ENCODE data around the gene NUP107. TPM values are rescaled to one million over a fixed set of nuclear protein-coding genes. Genes with fewer than 3 reads are reported as not detected.

The NUP107 gene
- total RNA-seq, 1 donor from 2014 or later = 76.6 TPM

DNA sequence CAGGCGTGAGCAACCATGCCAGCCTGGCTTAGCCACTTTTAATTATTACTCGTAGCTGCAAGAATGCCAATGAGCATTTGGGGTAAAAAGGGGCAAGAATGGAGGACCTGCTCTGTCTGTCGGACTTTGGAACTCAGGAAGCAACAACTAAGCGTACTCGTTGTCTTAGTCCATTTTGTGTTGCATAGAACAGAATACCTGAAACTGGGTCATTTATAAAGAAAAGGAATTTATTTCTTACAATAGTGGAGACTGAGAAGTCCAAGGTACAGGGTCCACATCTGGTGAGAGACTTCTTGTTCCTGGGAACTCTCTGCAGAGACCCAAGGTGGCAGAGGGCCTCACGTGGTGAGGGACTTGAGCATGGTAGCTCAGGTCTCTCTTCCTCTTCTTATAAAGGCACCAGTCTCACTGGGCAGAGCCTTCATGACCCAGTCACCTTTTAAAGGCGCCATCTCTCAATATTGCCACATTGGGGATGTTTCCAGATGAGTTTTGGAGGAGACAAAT lies 88.4 kb downstream of the NUP107 start:
- no peaks in the 10 kb centered on the region for H3K4me1 Mint-ChIP-seq
- H3K4me3 Mint-ChIP-seq = no peak overlapping the region
- no peak overlapping the region for H3K27ac Mint-ChIP-seq
- TF ChIP-seq, protein P1, sequence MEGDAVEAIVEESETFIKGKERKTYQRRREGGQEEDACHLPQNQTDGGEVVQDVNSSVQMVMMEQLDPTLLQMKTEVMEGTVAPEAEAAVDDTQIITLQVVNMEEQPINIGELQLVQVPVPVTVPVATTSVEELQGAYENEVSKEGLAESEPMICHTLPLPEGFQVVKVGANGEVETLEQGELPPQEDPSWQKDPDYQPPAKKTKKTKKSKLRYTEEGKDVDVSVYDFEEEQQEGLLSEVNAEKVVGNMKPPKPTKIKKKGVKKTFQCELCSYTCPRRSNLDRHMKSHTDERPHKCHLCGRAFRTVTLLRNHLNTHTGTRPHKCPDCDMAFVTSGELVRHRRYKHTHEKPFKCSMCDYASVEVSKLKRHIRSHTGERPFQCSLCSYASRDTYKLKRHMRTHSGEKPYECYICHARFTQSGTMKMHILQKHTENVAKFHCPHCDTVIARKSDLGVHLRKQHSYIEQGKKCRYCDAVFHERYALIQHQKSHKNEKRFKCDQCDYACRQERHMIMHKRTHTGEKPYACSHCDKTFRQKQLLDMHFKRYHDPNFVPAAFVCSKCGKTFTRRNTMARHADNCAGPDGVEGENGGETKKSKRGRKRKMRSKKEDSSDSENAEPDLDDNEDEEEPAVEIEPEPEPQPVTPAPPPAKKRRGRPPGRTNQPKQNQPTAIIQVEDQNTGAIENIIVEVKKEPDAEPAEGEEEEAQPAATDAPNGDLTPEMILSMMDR (IDR thresholded peaks at IDR 0.05; ENCODE audit: unreplicated experiment) = no peak
- H3K27me3 Mint-ChIP-seq (ENCODE audit: low read depth) = no peaks in the 10 kb centered on the region
- no peak for DNase-seq (ENCODE audit: low spot score in 2 of 2, unreplicated experiment in 2 of 2)
- H3K36me3 Mint-ChIP-seq = no peaks in the 10 kb centered on the region
- H3K9me3 Mint-ChIP-seq = no peaks in the 10 kb centered on the region

DNA sequence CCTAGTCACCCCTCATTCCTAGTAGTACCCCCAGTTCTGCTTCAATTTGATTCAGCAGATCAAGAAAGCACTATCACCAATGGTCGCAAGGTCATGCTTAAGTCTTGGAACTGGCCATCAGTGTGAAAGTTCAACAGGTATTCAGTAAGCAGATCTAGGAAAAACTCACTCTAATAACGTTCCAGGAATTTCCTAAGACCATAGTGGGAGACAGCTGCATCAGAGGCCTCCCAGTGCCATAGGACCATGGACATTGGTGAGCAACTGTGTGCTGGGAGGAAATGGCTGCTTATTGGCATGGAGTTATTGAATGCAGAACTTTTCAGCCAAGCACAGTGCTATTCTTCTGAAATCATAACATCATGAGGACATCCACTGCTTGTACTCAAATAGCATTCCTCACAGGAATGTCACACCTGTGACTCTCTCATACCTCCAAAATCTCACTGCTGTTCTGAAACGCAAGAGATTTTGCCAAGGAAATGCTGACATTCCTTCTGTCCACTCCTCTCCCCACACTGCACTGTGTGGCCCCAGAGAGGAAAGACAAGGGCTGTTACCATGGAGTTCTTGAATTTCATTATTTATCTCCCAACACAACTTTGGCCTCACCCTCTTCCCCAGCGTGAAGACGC lies 90.3 kb downstream of the NUP107 start:
- Mint-ChIP-seq H3K4me1 (peaks cover 4% of the 10 kb centered on the region), H3K9me3 (no peaks in the 10 kb centered on the region), H3K27ac (no peak overlapping the region), H3K4me3 (no peak overlapping the region), H3K36me3 (no peaks in the 10 kb centered on the region), H3K27me3 (ENCODE audit: low read depth) (no peaks in the 10 kb centered on the region)
- DNase-seq (ENCODE audit: low spot score in 2 of 2, unreplicated experiment in 2 of 2) = no peak
- TF ChIP-seq, protein P1 (IDR thresholded peaks at IDR 0.05; ENCODE audit: unreplicated experiment) = no peak

DNA sequence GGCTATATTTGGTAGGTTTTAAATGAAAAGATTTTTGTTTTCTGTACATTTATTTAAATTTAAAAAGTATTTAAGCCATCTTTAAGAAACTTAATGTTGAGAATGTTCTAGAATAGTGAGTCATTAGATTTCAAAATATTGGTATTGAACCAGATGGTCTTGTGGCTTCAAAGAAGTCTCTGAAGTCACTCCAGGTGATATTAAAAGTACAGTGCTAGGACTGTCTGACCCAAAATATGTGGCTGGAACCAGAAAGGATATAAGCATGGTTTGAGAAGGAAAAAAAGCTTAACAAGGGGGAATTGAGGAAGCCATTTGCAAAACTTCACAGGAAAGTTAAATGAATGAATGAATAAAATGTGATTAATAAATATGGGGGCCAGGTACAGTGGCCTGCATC lies 92.5 kb downstream of the NUP107 start:
- no peaks in the 10 kb centered on the region for H3K36me3 Mint-ChIP-seq
- DNase-seq (ENCODE audit: low spot score in 2 of 2, unreplicated experiment in 2 of 2) = no peak
- H3K27me3 Mint-ChIP-seq (ENCODE audit: low read depth) = no peaks in the 10 kb centered on the region
- H3K4me3 Mint-ChIP-seq = no peak overlapping the region
- H3K9me3 Mint-ChIP-seq = no peaks in the 10 kb centered on the region
- peaks cover 7% of the 10 kb centered on the region for H3K4me1 Mint-ChIP-seq
- H3K27ac Mint-ChIP-seq = no peak overlapping the region
- TF ChIP-seq, protein P1 (IDR thresholded peaks at IDR 0.05; ENCODE audit: unreplicated experiment) = no peak

DNA sequence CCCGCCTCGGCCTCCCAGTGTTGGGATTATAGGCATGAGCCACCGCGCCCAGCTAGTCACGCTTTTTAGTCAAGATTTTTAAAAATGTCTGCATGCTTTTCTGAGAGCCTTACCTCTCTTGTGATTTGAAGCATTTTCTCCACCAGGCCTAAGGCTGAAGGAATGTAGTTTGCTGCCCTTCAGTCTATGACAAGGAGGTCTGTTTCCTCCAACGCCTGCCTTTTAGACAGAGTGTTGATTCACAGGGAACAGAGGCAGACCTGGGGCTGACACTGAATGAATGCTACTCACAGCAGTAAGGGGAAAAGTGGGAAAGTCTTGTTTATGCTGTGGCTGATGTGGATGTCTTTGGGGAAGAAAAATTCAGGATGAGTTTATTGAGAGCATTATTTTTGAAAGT lies 94.0 kb downstream of the NUP107 start:
- DNase-seq (ENCODE audit: low spot score in 2 of 2, unreplicated experiment in 2 of 2) = no peak
- no peaks in the 10 kb centered on the region for H3K9me3 Mint-ChIP-seq

DNA sequence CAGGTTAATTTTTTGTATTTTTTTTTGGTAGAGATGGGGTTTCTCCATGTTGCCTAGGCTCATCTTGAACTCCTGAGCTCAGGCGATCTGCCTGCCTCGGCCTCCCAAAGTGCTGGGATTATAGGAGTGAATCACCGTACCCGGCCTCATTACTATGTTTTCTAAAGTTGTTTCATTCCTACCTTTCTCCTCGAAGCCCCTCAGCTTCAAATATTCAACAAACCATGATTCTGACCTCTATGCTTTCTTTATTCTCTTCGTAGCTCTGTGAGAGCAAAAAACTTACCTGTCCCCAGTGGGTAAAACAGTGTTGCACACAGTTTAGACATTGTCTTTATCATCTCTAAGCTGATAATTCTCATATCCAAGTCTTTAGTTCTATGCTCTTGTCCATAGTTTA lies 95.0 kb downstream of the NUP107 start:
- Mint-ChIP-seq H3K27ac (no peak overlapping the region), H3K4me1 (peaks cover 7% of the 10 kb centered on the region), H3K27me3 (ENCODE audit: low read depth) (no peaks in the 10 kb centered on the region), H3K36me3 (no peaks in the 10 kb centered on the region), H3K9me3 (no peaks in the 10 kb centered on the region), H3K4me3 (no peak overlapping the region)
- TF ChIP-seq, protein P1 (IDR thresholded peaks at IDR 0.05; ENCODE audit: unreplicated experiment) = no peak
- no peak for DNase-seq (ENCODE audit: low spot score in 2 of 2, unreplicated experiment in 2 of 2)

More for the DNA sequence above, 94.0 kb downstream of the NUP107 start:
- Mint-ChIP-seq H3K36me3 (no peaks in the 10 kb centered on the region), H3K4me3 (no peak overlapping the region), H3K27me3 (ENCODE audit: low read depth) (no peaks in the 10 kb centered on the region), H3K4me1 (peaks cover 7% of the 10 kb centered on the region), H3K27ac (peak overlapping the region; percentile 77)
- TF ChIP-seq, protein P1 (IDR thresholded peaks at IDR 0.05; ENCODE audit: unreplicated experiment) = no peak
